ENCODE results near the gene PCDHA5. TPM values are rescaled to one million over a fixed set of nuclear protein-coding genes. Genes with fewer than 3 reads are reported as not detected.

The PCDHA5 gene
- polyA plus RNA-seq, 1 experiment = 0.02 TPM

GRCh38 chr5:140855772-140856674, 34.6 kb downstream of the PCDHA5 start, which contains the start of gene PCDHA10:
TSS of gene PCDHA10 (plus strand) at chr5:140855897. CDS start at chr5:140856049, 152 bp downstream.
- DNase-seq (ENCODE audit: low read depth, low spot score) = no peak
- TF ChIP-seq CTCF (IDR thresholded peaks at IDR 0.05; ENCODE audit: low read depth, low read length) = no peak
- Histone ChIP-seq H3K27me3 (ENCODE audit: control insufficient read depth, insufficient read depth, low read length) (no peaks in the 10 kb centered on the region), H3K4me3 (ENCODE audit: low read depth, low read length) (no peak within 1 kb of the TSS), H3K9me3 (ENCODE audit: control insufficient read depth, insufficient read depth, low read length) (peaks cover 31% of the 10 kb centered on the region), H3K27ac (ENCODE audit: low read depth, low read length) (no peak within 1 kb of the TSS)
- CTCF ChIA-PET = no interaction called here
- POLR2A ChIA-PET = no interaction called here

GRCh38 chr5:140857177-140857986, 36.0 kb downstream of the PCDHA5 start:
- no peak overlapping the region for H3K4me3 ChIP-seq (ENCODE audit: low read depth, low read length)
- H3K27me3 ChIP-seq (ENCODE audit: control insufficient read depth, insufficient read depth, low read length) = no peaks in the 10 kb centered on the region
- ChIA-PET CTCF (no interaction called here), POLR2A (no interaction called here)
- TF ChIP-seq CTCF (IDR thresholded peaks at IDR 0.05; ENCODE audit: low read depth, low read length) = no peak
- no peak overlapping the region for H3K27ac ChIP-seq (ENCODE audit: low read depth, low read length)
- H3K9me3 ChIP-seq (ENCODE audit: control insufficient read depth, insufficient read depth, low read length) = peaks cover 40% of the 10 kb centered on the region
- DNase-seq (ENCODE audit: low read depth, low spot score) = no peak

GRCh38 chr5:140857987-140858240, 36.5 kb downstream of the PCDHA5 start:
- Histone ChIP-seq H3K27me3 (ENCODE audit: control insufficient read depth, insufficient read depth, low read length) (no peaks in the 10 kb centered on the region), H3K4me3 (ENCODE audit: low read depth, low read length) (no peak overlapping the region), H3K9me3 (ENCODE audit: control insufficient read depth, insufficient read depth, low read length) (peaks cover 43% of the 10 kb centered on the region), H3K27ac (ENCODE audit: low read depth, low read length) (no peak overlapping the region)
- ChIA-PET POLR2A (no interaction called here), CTCF (no interaction called here)
- TF ChIP-seq CTCF (IDR thresholded peaks at IDR 0.05; ENCODE audit: low read depth, low read length) = no peak
- DNase-seq (ENCODE audit: low read depth, low spot score) = no peak

- DNase-seq (ENCODE audit: low read depth, low spot score) = no peak
- POLR2A ChIA-PET = no interaction called here
- H3K27ac ChIP-seq (ENCODE audit: low read depth, low read length) = no peak overlapping the region
- no peak for TF ChIP-seq CTCF (IDR thresholded peaks at IDR 0.05; ENCODE audit: low read depth, low read length)
- CTCF ChIA-PET = no interaction called here
- peaks cover 33% of the 10 kb centered on the region for H3K9me3 ChIP-seq (ENCODE audit: control insufficient read depth, insufficient read depth, low read length)
- no peaks in the 10 kb centered on the region for H3K27me3 ChIP-seq (ENCODE audit: control insufficient read depth, insufficient read depth, low read length)
- H3K4me3 ChIP-seq (ENCODE audit: low read depth, low read length) = no peak overlapping the region
Measured at GRCh38 chr5:140862441-140863295, 41.3 kb downstream of the PCDHA5 start.

Data from AG04450 (cell line).